Embryonic facial prominence (tissue), 1 donor: Measurements from ENCODE around the gene ZFAND4.
"Not testable (repeated sequence)": the region's sequence is repeated elsewhere in the genome, so short reads cannot be mapped to it uniquely, and the experiment has no call there.

ENCODE experiments used
- DNase-seq: peaks from one replicate; pipeline ENCODE4 v3.0.0-alpha.2; 2016; ENCODE audit errors: extremely low spot score

ZFAND4 gene

GRCh38 chr10:45589868-45590267 is 82.7 kb downstream of the ZFAND4 start:
- no peak for DNase-seq

GRCh38 chr10:45589009-45589408 is 83.6 kb downstream of the ZFAND4 start:
- DNase-seq, result no peak

GRCh38 chr10:45586028-45586824 is 86.3 kb downstream of the ZFAND4 start:
- DNase-seq, result no peak

- DNase-seq, result no peak
Measured at GRCh38 chr10:45585131-45585530, 87.4 kb downstream of the ZFAND4 start.

- no peak for DNase-seq
Measured at GRCh38 chr10:45582386-45582781, 90.2 kb downstream of the ZFAND4 start.

- DNase-seq, result no peak
Measured at GRCh38 chr10:45581582-45582385, 90.8 kb downstream of the ZFAND4 start.

GRCh38 chr10:45581216-45581549 is 91.4 kb downstream of the ZFAND4 start:
- DNase-seq, result no peak

GRCh38 chr10:45580371-45581215 is 92.0 kb downstream of the ZFAND4 start:
- no peak for DNase-seq

- no peak for DNase-seq
Measured at GRCh38 chr10:45578384-45578971, 94.1 kb downstream of the ZFAND4 start.

GRCh38 chr10:45575966-45576597 is 96.5 kb downstream of the ZFAND4 start:
- no peak for DNase-seq

GRCh38 chr10:45575032-45575761 is 97.4 kb downstream of the ZFAND4 start:
- DNase-seq, result not testable (repeated sequence)

- no peak for DNase-seq
Measured at GRCh38 chr10:45569471-45569870, 103.1 kb downstream of the ZFAND4 start.

- DNase-seq, result no peak
Measured at GRCh38 chr10:45566415-45566814, 106.2 kb downstream of the ZFAND4 start.
